Astrocyte of the cerebellum (primary cell): ENCODE results near the gene KIFC3.
"Not testable (repeated sequence)": the region's sequence is repeated elsewhere in the genome, so short reads cannot be mapped to it uniquely, and the experiment has no call there.

Experiments used
- DNase-seq: peaks from one replicate; pipeline ENCODE4 v3.0.0-alpha.2; 2011; ENCODE audit warnings: low read depth
- H3K4me3 ChIP-seq: 2 replicates; pipeline ENCODE4 v1.5.1; 2011; ENCODE audit warnings: mild to moderate bottlenecking, low read depth, low read length, moderate library complexity
- in situ Hi-C: cut with HindIII; loops from 2 replicates; pipeline ENCODE4 v1.10.0; 2017; ENCODE audit warnings: low sequenced_read_pairs
- TF ChIP-seq, protein P1 (sequence below): IDR thresholded peaks from 2 replicates; pipeline ENCODE4 v1.5.1; 2012; ENCODE audit warnings: low read length, low read depth, moderate library complexity, mild to moderate bottlenecking; ENCODE audit errors: missing control alignments

The KIFC3 gene

DNA sequence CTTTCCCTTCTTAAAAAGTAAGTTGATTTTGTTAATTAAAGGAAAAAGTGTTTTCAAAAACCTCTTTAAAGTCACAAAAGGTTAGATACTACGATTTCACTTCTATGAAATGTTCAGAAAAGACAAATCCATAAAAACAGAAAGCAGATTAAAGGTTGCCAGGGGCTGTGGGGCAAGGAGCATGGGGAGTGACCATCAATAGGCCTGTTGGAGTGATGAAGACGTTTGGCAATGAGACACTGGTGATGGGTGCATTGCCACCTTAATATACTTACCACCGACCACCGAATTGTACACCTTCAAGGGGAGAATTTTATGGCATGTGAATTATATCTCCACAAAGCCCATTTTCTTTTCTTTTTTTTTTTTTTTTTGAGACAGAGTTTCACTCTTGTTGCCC lies 19.2 kb downstream of the KIFC3 start:
- TF ChIP-seq, protein P1, sequence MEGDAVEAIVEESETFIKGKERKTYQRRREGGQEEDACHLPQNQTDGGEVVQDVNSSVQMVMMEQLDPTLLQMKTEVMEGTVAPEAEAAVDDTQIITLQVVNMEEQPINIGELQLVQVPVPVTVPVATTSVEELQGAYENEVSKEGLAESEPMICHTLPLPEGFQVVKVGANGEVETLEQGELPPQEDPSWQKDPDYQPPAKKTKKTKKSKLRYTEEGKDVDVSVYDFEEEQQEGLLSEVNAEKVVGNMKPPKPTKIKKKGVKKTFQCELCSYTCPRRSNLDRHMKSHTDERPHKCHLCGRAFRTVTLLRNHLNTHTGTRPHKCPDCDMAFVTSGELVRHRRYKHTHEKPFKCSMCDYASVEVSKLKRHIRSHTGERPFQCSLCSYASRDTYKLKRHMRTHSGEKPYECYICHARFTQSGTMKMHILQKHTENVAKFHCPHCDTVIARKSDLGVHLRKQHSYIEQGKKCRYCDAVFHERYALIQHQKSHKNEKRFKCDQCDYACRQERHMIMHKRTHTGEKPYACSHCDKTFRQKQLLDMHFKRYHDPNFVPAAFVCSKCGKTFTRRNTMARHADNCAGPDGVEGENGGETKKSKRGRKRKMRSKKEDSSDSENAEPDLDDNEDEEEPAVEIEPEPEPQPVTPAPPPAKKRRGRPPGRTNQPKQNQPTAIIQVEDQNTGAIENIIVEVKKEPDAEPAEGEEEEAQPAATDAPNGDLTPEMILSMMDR, result no peak
- H3K4me3 ChIP-seq, result no peak overlapping the region
- in situ Hi-C loops, result loop anchor here (25.0 kb wide), 1 partner anchor 204 kb away; a partner anchor contains a TSS
- no peak for DNase-seq

DNA sequence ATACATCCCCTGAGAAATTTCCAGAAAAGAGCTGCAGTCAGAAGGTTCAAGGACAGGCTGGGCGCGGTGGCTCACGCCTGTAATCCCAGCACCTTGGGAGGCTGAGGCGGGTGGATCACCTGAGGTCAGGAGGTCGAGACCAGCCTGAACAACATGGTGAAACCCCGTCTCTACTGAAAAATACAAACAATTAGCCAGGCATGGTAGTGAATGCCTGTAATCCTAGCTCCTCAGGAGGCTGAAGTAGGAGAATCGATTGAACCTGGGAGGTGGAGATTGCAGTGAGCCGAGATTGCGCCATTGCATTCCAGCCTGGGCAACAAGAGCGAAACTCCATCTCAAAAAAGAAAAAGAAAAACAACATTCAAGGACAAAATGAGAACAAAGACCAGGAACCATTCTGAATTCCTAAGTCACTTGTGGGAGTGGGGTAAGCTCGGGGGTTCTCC lies 19.7 kb downstream of the KIFC3 start:
- in situ Hi-C loops, result loop anchor here (25.0 kb wide), 1 partner anchor 205 kb away; a partner anchor contains a TSS
- not testable (repeated sequence) for DNase-seq

DNA sequence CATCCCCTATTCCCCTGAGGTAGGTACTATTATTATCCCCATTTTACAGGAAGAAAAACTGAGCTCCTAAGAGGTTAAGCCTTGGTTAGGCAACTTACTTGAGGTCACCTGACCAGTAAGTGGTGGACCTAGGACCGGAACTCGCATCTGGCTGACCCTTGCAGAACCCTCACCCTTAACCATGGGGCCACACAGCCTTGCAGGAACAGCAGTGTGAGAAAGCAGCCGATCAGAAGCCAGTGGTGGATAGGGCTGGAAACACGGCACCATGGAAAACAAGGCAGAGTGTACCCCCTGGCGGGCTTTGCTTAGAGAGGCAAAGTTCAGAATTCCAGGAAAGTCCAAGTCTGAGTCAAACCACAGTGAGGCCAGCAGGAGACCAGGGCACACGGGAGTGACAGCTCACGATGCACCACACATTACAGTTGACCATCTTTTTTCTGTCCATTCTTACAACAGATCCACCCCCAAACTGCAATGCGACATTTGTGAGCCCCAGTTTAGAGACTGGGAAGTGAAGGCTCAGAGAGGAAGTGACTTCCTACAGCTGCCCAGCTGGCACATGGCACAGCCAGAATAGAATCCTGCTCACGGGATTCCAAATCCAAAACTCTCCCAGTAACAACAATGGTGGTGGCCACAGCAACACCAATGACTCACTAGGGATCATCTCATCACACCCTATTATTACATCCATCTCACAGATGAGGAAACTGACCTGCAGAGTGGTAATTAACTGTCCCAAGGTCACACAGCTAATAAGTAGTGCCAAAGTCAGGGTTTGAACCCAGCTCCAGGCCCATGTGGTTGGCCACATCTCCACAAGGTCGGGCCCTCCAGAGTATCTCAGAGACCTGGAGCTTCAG lies 20.3 kb downstream of the KIFC3 start:
- peak; percentile 47 for DNase-seq
- in situ Hi-C loops, result loop anchor here (25.0 kb wide), 1 partner anchor 205 kb away; a partner anchor contains a TSS
- TF ChIP-seq, protein P1, result peak; percentile 18
- H3K4me3 ChIP-seq, result no peak overlapping the region

More for the DNA sequence above, 19.7 kb downstream of the KIFC3 start:
- not testable (repeated sequence) for H3K4me3 ChIP-seq

DNA sequence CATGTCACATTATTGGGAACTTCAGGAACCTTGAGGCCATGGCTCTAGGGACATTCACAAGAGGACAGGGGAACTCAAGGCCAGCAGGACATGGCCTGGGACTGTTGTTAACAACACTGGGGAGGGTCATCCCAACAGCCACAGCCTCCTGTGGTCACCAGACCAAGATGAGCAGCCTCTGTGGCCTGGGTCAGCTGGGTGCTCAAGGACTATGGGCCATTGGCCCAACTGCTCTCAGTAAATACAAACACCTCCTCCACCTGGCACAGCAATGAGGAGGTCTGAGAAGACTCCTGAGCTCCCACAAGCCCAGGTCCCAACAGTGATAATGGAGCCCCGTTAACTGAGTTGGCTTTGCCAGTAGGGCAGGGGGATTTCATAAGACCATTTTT lies 20.9 kb downstream of the KIFC3 start:
- TF ChIP-seq, protein P1, result no peak
- no peak for DNase-seq
- in situ Hi-C loops, result loop anchor here (25.0 kb wide), 1 partner anchor 206 kb away; a partner anchor contains a TSS
- no peak overlapping the region for H3K4me3 ChIP-seq

DNA sequence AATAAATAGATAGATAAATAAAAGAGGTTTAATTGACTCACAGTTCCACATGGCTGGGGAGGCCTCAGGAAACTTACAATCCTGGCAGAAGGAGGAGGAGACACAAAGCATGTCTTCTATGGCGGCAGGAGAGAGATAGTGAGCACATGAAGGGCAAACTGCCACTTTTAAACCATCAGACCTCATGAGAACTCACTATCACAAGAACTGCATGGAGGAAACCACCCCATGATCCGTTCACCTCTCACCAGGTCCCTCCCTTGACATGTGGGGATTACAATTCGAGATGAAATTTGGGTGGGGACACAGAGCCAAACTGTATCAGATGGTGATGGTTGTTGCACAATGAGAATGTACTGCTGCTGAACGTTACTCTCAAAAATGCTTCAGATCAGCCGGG lies 22.5 kb downstream of the KIFC3 start:
- not testable (repeated sequence) for H3K4me3 ChIP-seq, DNase-seq
- in situ Hi-C loops, result loop anchor here (25.0 kb wide), 1 partner anchor 207 kb away; a partner anchor contains a TSS

DNA sequence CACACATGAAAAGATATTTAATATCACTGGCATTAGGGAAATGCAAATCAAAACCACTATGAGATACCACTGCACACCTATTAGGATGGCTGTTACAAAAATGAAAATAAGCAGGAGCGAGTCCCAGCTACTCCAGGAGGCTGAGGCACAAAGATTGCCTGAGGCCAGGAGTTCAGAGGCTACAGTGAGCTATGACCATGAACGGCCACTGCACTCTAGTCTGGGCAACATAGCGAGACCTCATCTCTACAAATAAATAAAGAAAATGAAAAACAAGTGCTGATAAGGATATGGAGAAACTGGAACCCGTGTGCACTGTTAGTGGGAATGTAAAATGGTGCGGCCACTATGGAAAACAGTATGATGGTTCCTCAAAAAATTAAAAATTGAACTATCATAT lies 23.6 kb downstream of the KIFC3 start:
- no peak for DNase-seq
- TF ChIP-seq, protein P1, result no peak
- H3K4me3 ChIP-seq, result no peak overlapping the region
- in situ Hi-C loops, result loop anchor here (25.0 kb wide), 1 partner anchor 209 kb away; a partner anchor contains a TSS

DNA sequence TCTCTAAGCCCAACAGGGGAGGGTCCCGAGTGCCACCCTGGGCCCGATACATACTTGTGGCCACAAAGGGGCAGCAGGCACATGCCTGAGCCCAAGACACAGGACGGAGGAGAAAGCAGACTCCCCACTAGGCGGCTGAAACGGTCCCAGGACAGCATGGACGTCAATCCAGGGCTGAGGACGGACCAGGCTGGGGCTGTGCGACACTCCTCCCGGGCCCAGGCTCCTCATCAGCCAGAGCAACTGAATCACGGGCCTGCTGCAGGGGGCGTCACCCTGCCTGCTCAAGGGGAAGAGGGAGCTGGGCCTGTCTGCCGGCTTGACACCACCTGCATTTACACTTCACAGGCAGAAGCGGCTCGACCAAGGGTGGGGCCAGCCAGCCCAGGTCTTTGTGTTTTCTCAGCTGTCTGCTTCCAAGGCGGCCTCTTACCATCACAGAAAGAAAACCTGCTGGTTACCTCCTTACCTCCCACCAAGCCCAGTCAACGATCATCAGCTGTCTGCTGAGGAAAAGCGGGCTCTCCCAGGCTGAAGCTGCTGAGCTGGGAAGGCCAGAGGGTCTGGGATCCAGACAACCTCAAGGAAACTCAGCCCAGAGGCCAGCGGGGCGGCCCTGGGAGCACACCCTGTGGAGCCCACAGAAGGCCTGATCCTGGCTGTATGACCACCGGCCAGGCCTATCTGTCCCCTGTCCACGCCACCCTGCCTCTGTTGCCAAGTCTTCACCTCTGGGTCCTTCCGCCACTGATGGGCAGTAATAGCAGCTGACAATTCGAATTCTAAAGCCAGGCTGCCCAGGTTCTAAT lies 26.4 kb downstream of the KIFC3 start:
- DNase-seq, result no peak
- in situ Hi-C loops, result loop anchor here (25.0 kb wide), 1 partner anchor 211 kb away; a partner anchor contains a TSS
- H3K4me3 ChIP-seq, result no peak overlapping the region
- TF ChIP-seq, protein P1, result peak; percentile 47
